Measurements from ENCODE around the gene TMEM61.

GRCh38 chr1:54967372-54967771 is 13.1 kb upstream of the TMEM61 start:
- no peak for TF ChIP-seq POLR2A (IDR thresholded peaks at IDR 0.05)
- TF ChIP-seq, protein P1, sequence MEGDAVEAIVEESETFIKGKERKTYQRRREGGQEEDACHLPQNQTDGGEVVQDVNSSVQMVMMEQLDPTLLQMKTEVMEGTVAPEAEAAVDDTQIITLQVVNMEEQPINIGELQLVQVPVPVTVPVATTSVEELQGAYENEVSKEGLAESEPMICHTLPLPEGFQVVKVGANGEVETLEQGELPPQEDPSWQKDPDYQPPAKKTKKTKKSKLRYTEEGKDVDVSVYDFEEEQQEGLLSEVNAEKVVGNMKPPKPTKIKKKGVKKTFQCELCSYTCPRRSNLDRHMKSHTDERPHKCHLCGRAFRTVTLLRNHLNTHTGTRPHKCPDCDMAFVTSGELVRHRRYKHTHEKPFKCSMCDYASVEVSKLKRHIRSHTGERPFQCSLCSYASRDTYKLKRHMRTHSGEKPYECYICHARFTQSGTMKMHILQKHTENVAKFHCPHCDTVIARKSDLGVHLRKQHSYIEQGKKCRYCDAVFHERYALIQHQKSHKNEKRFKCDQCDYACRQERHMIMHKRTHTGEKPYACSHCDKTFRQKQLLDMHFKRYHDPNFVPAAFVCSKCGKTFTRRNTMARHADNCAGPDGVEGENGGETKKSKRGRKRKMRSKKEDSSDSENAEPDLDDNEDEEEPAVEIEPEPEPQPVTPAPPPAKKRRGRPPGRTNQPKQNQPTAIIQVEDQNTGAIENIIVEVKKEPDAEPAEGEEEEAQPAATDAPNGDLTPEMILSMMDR (IDR thresholded peaks at IDR 0.05), result no peak
